HG02852 (cell line): ENCODE results near the gene AP1S3.

ENCODE experiments used
- ATAC-seq: cut with Tn5 transposase; IDR thresholded peaks from one replicate; pipeline ENCODE4 v1.9.1; 2021; ENCODE audit warnings: mild to moderate bottlenecking, moderate library complexity; ENCODE audit not compliant: unreplicated experiment

AP1S3 gene

GRCh38 chr2:223764796-223765195 is 72.6 kb downstream of the AP1S3 start:
- ATAC-seq, result no peak

- no peak for ATAC-seq
Observed at GRCh38 chr2:223762853-223763252, 74.5 kb downstream of the AP1S3 start.

- ATAC-seq, result peak; percentile 80
Observed at GRCh38 chr2:223761746-223762145, 75.6 kb downstream of the AP1S3 start.

GRCh38 chr2:223760838-223761502 is 76.4 kb downstream of the AP1S3 start:
- peak; percentile 72 for ATAC-seq

DNA sequence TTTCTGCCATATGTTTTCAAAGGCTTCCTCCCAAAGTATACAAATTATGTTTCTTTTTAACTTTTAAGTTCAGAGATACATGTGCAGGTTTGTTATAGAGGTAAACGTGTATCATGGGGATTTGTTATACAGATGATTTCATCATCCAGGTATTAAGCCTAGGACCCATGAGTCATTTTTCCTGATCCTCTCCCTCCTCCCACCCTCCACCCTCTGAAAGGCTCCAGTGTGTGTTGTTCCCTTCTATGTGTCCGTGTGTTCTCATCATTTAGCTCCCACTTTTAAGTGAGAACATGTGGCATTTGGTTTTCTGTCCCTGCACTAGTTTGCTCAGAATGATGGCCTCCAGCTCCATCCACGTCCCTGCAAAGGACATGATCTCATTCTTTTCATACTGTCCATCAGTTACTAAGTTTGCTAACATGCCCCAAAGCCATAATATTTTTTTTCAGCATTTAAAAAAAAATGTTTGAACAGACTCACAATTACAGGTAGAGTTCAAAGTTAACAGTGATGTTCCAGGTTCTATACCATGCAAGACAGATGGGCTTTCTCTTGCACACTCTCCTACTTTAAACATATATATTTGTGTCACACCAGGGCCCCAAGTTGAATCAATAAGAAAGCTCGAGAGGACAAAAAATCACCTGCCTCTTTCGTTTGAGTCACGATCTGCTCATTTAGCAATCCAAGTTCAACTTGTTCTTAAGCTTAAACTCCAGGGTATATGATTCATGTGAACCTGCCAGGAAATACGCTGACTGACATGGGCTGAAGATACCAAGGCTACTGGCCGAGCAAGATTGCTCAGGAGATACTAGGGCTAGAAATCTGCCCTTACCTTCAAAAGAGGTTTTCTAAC is 77.6 kb downstream of the AP1S3 start:
- no peak for ATAC-seq

- no peak for ATAC-seq
Observed at GRCh38 chr2:223758131-223758840, 79.1 kb downstream of the AP1S3 start.

DNA sequence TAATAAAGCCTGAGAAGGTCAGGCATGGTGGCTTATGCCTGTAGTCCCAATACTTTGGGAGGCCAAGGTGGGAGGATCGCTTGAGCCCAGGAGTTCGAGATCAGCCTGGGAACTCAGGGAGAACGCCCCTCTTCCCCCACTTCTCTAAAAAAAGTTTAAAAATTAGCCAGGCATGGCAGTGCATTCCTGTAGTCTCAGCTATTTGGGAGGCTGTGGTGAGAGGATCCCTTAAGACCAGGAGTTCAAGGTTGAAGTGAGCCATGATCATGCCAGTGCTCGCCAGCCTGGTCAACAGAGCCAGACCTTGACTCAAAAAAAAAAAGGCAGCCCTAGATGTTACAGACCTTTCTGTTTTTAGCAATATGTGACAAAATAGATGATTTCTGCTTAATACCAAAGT is 83.4 kb downstream of the AP1S3 start:
- no peak for ATAC-seq

GRCh38 chr2:223751012-223751411 is 86.4 kb downstream of the AP1S3 start:
- ATAC-seq, result no peak

DNA sequence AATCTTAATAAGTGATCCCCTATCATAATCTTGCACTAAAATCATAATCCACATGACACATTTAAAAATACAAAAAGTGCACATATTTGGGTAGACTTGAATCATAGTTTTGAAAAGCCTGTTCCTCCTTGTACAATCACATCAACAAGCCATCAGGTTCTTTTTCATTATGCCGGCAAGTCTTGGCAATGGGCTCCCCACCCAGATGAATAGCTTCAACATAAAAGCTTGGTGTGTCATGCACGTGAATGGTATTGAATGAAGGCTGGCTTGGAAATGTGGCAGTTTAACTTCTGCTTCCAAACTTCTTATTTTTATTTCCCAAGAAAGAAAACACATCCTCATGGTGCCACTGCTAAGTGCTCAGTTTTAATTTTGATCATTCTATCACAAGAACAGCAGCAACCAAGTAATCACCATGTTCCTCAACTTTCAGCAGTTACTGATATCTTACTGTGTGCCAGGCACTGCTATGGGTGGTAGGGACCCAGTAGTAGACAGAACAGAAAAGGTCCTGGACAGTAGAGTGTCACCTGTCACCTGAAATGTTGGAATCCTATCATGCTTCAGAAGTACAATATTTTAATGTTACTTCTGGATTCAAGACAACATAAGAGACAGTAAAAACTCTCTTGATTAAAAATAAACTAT is 89.9 kb downstream of the AP1S3 start:
- ATAC-seq, result no peak

DNA sequence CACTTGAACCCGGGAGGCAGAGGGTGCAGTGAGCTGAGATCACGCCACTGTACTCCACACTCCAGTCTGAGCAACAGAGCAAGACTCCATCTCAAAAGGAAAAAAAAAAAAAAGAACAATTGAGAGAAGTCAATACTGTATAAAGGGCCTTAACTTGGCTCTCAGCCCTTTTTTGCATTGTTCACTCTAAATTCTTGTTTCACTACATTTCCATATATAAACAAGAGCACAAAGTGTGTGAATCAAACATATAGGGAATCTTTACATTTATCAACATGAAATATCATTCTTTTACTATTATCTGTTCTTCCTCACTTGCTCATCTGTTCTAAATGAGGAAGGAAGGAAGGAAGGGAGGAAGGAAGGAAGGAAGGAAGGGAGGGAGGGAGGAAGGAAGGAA is 90.8 kb downstream of the AP1S3 start:
- no peak for ATAC-seq

- ATAC-seq, result no peak
Observed at GRCh38 chr2:223744580-223744979, 92.8 kb downstream of the AP1S3 start.

DNA sequence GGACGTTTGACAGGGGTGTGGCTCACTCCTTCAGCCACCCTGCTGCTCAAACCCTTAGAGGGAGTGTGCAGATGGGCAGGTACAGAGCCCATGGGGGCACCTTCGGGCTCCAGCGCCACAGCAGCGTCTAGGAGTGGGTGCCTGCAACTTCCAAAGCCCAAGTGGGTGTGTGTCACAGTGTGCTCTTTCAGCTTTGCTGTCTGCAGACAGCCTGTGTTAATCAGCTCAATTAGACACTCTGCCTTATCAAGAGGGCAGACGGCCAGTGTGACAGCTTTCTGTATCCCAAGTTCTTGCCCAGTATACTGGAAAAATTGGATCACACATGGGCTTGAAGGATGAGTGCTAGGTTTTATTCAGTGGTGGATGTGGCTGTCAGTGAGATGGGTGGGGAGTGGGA is 96.7 kb downstream of the AP1S3 start:
- ATAC-seq, result no peak

DNA sequence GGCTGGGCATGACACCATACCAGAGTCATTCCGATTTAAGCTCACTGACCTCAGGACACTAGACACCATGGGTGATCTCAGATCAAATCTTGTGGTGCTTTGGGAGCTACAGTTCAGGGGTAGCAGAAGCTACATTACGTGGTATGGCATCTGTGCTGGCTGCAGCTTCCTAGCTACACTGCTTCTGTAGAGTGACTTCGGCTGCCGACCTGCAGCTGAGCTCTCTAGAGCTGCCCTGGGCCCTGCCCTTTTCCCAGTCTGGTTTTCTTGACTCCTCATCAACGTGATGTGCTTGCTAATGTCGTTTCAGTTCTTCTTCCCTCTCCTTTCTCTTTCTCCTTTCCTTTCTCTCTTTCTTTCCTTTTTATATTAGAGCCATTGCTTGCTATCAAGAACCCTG is 100.2 kb downstream of the AP1S3 start:
- no peak for ATAC-seq

DNA sequence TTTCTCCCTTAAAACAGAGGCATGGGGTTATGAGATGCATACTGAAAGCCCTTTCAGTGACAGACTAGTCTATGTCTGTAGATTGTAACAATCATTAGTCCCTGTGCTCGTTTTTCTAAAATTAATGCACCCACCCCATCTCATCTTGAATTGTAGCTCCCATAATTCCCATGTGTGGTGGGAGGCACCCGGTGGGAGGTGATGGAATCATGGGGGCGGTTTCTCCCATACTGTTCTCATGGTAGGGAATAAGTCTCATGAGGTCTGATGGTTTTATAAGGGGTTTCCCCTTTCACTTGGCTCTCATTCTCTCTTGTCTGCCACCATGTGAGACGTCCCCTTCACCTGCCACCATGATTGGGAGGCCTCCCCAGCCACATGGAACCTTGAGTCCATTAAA is 100.9 kb downstream of the AP1S3 start:
- no peak for ATAC-seq

GRCh38 chr2:223735659-223736244 is 101.6 kb downstream of the AP1S3 start:
- ATAC-seq, result no peak

DNA sequence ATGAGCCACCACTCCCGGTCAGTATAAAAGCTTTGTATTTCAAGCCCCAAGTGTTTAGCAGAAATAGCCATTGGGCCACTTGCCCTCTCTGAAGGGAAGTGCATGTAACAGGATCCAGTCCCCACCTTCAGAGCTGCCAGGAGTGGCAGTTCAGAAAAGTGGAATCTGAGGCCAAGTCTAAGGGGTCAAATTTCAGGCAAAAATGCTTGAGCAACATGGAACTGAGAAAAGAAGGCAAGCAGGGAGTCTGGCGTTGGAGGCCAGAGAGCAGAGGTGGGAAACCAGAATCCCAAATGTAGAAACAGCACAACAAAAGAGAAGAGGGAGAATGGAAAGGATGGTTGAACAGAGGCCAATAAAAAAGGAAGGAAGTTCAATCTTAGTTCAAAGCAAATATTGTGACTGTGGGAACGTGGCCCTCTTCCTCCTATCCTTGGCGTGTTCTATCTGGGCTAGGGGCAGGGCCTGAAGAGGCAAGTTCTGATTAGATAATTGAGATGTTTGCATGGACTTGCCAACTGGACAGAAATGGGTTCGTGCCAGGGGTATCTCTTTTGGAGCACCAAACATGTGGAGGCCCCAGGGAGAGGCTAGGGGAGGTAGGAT is 102.2 kb downstream of the AP1S3 start:
- no peak for ATAC-seq

DNA sequence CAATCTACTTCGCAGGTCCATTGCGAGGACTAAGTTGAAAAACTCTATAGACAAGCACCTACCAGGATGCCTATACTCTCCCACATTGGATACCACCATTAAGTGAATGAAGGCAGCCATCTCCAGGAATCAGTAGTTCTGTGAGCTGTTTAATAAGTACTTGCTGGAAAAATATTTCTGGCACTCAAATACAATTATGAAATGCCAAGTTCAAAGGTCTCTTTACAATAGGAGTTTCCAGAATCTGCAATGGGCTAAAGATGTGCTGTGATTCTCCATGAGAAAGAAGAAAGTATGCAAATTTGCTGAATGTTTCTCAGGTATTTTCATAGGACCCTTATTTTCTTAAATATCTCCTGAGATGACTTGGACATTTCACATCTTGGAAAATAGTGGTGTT is 103.0 kb downstream of the AP1S3 start:
- no peak for ATAC-seq

DNA sequence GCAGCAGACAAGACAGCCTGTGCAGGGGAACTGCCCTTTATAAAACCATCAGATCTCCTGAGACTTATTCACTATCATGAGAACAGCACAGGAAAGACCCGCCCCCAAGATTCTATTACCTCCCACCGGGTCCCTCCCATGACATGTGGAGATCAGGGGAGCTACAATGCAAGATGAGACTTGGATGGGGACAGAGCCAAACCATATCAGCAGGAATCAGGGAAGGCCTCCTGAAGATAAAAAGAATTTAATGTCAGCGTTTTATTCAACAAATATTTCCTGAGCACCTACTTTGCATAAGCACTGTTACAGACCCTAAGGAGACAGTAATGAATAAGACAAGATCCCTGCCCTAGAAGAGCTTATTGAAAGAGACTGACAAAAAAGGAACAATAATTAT is 105.0 kb downstream of the AP1S3 start:
- no peak for ATAC-seq

DNA sequence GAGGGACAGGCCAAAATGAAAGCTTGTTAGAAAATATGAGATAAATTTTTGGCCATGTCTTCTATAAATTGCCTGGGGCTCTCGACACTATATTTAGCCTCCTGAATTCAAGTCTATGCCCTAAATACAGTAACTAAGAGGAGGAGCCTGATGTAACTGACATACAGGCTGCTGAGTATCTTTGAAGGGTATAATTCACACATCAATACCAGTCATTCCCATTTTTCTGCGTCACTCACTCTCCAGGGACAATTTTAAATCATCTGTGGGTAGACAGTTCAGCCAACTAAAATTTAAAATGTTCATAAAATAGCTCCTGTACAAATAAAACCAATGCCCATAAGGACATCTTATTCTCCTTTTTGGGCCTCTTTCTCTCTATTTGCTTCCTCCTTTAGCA is 105.9 kb downstream of the AP1S3 start:
- no peak for ATAC-seq

DNA sequence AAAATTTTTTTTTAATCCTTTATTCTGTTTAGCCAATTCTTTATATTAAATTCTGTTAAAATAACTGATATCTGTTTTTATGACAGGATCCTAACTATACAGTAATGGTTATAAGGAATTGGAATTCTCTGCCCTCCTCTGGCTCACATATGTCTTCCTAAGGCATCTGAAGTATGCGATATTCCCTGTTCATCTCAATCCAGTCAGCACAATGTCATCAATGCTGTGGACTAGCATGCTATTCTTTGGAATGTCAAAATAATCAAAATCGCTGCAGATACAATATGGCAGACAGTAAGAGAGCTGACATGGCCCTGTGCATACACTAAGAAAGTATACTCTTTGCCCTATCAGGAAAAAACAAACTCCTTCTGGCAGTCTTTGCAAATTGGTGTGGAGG is 107.6 kb downstream of the AP1S3 start:
- no peak for ATAC-seq

- peak; percentile 81 for ATAC-seq
Observed at GRCh38 chr2:223727562-223727961, 109.8 kb downstream of the AP1S3 start.
